ENCODE measurements around the gene RPS6KA5. TPM values are rescaled to one million over a fixed set of nuclear protein-coding genes. Genes with fewer than 3 reads are reported as not detected.
A peak's percentile ranks its signal among the peaks of the same experiment; 100 is the strongest.

Gene RPS6KA5
- total RNA-seq, 1 donor from 2014 or later, result 1.8 TPM

DNA sequence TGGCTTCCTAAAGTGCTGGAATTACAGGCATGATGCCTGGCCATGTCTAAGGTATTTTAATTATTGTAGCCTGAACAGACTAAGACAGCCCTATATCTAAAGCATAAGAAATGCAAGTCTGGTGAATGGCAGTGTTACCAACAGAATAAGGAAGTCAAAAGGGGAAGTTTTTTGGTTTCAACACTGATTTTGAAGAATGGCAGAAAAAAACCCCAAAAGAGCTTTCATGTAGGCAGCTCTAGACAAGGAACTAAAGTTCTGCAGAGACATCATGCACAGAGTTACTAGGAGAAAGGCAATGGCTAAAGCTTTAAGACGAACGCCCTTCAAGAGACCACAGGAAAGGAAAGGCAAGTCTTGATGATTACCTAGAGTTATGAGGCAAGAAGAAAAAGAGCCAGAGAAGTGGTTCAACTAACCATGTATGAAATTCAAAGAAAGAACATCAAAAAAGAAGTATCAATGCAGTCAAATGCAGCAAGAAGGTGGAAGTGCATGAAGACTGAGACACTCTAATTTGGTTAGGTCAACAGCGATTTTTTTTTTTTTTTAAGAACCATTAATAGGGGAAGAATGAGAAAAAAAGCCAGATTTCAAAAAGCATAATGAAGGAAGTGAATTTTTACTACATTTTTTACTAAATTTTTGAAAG lies 50.8 kb downstream of the RPS6KA5 start:
- DNase-seq (ENCODE audit: low read depth) (no peak), FAIRE-seq (no peak)
- TF ChIP-seq, protein P1, sequence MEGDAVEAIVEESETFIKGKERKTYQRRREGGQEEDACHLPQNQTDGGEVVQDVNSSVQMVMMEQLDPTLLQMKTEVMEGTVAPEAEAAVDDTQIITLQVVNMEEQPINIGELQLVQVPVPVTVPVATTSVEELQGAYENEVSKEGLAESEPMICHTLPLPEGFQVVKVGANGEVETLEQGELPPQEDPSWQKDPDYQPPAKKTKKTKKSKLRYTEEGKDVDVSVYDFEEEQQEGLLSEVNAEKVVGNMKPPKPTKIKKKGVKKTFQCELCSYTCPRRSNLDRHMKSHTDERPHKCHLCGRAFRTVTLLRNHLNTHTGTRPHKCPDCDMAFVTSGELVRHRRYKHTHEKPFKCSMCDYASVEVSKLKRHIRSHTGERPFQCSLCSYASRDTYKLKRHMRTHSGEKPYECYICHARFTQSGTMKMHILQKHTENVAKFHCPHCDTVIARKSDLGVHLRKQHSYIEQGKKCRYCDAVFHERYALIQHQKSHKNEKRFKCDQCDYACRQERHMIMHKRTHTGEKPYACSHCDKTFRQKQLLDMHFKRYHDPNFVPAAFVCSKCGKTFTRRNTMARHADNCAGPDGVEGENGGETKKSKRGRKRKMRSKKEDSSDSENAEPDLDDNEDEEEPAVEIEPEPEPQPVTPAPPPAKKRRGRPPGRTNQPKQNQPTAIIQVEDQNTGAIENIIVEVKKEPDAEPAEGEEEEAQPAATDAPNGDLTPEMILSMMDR (IDR thresholded peaks at IDR 0.05; ENCODE audit: insufficient read depth, low read length, severe bottlenecking), result no peak
- Histone ChIP-seq H3K4me3 (ENCODE audit: low read depth, low read length) (no peak overlapping the region), H3K36me3 (ENCODE audit: control insufficient read depth, insufficient read depth, low read length) (no peaks in the 10 kb centered on the region), H3K27me3 (ENCODE audit: control insufficient read depth, insufficient read depth, low read length) (no peaks in the 10 kb centered on the region)

DNA sequence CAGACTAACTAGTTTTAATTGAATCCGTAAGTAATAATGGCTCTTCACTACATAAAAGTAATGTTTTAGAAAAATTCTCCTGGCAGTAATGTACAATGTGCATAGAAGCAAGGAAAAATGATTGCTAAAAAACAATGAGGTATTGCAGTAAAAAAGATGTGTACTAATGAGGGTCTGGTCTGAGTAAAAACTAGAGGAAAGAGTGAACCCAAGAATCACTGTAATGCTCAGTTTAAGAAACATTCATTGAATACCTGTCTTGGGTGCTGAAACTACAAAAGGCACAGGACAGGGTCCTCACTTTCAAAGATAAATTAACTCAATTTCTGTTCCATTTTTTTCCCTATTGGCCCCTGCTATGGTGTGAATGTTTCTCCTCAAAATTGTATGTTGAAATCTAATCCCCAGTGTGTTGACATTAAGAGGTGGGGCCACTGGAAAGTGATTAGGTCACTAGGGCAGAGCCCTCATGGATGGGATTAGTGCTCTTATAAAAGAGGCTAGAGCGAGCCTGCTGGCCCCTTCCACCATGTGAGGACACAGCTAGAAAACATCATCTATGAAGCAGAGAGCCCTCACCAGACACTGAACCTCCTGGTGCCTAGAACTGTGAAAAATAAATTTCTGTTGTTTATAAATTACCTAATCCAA lies 51.6 kb downstream of the RPS6KA5 start:
- no peak overlapping the region for H3K4me3 ChIP-seq (ENCODE audit: low read depth, low read length)
- TF ChIP-seq, protein P1 (IDR thresholded peaks at IDR 0.05; ENCODE audit: insufficient read depth, low read length, severe bottlenecking), result no peak
- FAIRE-seq (peak; percentile 40), DNase-seq (ENCODE audit: low read depth) (peak; percentile 48)
- no peaks in the 10 kb centered on the region for H3K27me3 ChIP-seq (ENCODE audit: control insufficient read depth, insufficient read depth, low read length)
- H3K36me3 ChIP-seq (ENCODE audit: control insufficient read depth, insufficient read depth, low read length), result no peaks in the 10 kb centered on the region

DNA sequence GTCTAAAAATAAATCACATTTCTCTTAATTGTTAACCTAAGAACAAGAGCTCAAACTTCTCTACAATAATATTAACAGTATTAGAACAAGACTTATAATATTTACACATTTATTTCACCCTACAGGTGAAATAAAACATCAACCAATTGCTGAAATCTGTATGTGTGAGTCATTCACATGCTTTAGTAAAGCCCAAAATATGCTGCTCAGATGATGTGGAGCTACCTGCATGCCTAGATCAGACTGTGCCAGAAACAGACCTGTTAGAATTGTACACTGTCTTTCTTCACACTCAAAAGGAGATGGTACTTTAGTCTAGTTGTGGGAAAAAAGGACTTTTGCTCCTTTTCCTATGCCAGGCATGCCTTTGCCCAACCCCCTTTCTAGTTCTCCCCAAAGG lies 54.7 kb downstream of the RPS6KA5 start:
- Histone ChIP-seq H3K36me3 (ENCODE audit: control insufficient read depth, insufficient read depth, low read length) (no peaks in the 10 kb centered on the region), H3K4me3 (ENCODE audit: low read depth, low read length) (no peak overlapping the region), H3K27me3 (ENCODE audit: control insufficient read depth, insufficient read depth, low read length) (no peaks in the 10 kb centered on the region)
- TF ChIP-seq, protein P1 (IDR thresholded peaks at IDR 0.05; ENCODE audit: insufficient read depth, low read length, severe bottlenecking), result no peak
- no peak for FAIRE-seq
- DNase-seq (ENCODE audit: low read depth), result peak; percentile 79

DNA sequence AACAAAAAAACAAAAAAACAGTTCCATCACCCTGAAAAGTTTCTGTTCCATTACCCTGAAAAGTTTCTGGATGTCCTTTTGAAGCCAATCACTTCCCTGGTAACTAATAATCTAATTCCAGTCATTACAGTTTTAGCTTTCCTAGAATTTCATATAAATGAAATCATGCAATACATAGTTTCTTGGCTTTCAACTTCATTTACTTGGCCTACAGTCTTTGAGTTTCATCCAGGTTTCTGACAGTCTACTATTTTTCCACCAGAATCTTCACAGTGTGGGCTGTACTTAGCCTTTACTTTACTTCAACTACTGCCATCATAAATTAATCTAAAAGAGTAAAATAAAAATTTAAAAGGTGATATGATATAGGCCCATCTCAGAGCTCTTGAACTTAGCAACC lies 55.5 kb downstream of the RPS6KA5 start:
- Histone ChIP-seq H3K36me3 (ENCODE audit: control insufficient read depth, insufficient read depth, low read length) (no peaks in the 10 kb centered on the region), H3K4me3 (ENCODE audit: low read depth, low read length) (no peak overlapping the region), H3K27me3 (ENCODE audit: control insufficient read depth, insufficient read depth, low read length) (no peaks in the 10 kb centered on the region)
- DNase-seq (ENCODE audit: low read depth) (no peak), FAIRE-seq (no peak)
- TF ChIP-seq, protein P1 (IDR thresholded peaks at IDR 0.05; ENCODE audit: insufficient read depth, low read length, severe bottlenecking), result no peak

DNA sequence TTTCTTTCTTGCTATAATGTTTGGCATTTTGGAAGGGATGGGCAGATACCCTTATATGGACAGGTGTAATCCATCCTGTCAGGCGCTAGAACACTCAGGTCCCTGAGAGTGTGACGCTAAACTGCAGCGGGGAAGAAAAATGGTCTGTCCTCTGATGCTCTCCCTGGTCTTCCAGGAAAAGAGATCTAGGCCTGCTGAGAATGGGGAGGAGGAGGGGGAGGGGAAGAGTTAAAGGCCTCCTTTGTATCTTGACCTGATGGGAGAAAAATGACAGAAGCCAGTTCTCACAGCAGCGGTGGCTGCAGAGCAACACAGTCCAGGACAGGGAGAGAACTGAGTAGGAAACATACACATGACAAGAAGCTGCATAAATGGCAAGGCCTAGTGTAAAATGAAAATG lies 61.1 kb downstream of the RPS6KA5 start:
- no peak for DNase-seq (ENCODE audit: low read depth)
- Histone ChIP-seq H3K4me3 (ENCODE audit: low read depth, low read length) (no peak overlapping the region), H3K36me3 (ENCODE audit: control insufficient read depth, insufficient read depth, low read length) (no peaks in the 10 kb centered on the region), H3K27me3 (ENCODE audit: control insufficient read depth, insufficient read depth, low read length) (no peaks in the 10 kb centered on the region)
- FAIRE-seq, result no peak
- TF ChIP-seq, protein P1 (IDR thresholded peaks at IDR 0.05; ENCODE audit: insufficient read depth, low read length, severe bottlenecking), result no peak

All from bronchial epithelial cell (primary cell).